Fibroblast of lung (primary cell): ENCODE measurements around the gene COL4A1. TPM values are rescaled to one million over a fixed set of nuclear protein-coding genes. Genes with fewer than 3 reads are reported as not detected.
A peak's percentile ranks its signal among the peaks of the same experiment; 100 is the strongest.

ENCODE experiments used
- DNase-seq, 2 donors: peaks; one replicate each; pipeline versions ENCODE4 v3.0.0 to v3.0.0-alpha.2; 2010; ENCODE audit warnings: low read depth in 2 of 2
- H2AFZ ChIP-seq: 2 replicates; pipeline ENCODE4 v1.5.1; 2012; ENCODE audit warnings: low read length, control low read depth, inconsistent platforms
- H3K27ac ChIP-seq: 2 replicates; pipeline ENCODE4 v1.5.1; 2011; ENCODE audit warnings: low read length, control low read depth; ENCODE audit not compliant: insufficient read depth
- H3K27me3 ChIP-seq: 2 replicates; pipeline ENCODE4 v1.5.1; 2011; ENCODE audit warnings: mild to moderate bottlenecking, low read length; ENCODE audit not compliant: control insufficient read depth, insufficient read depth
- H3K36me3 ChIP-seq: 2 replicates; pipeline ENCODE4 v1.5.1; 2011; ENCODE audit warnings: low read length; ENCODE audit not compliant: control insufficient read depth, insufficient read depth
- H3K4me1 ChIP-seq: 2 replicates; pipeline ENCODE4 v1.5.1; 2011; ENCODE audit warnings: low read length; ENCODE audit not compliant: control insufficient read depth, insufficient read depth; ENCODE audit errors: extremely low read depth
- H3K4me2 ChIP-seq: 2 replicates; pipeline ENCODE4 v1.5.1; 2011; ENCODE audit warnings: low read length, control low read depth; ENCODE audit not compliant: insufficient read depth; ENCODE audit errors: extremely low read depth
- H3K4me3 ChIP-seq, 4 experiments: fragments of 200-600 bp in 1 of 4; sonication (generic) in 1 of 4; replicated peaks in 1 of 4; 2 replicates each; pipeline ENCODE4 v1.5.1; 2011 to 2016; ENCODE audit warnings: low read length in 4 of 4, low read depth in 3 of 4, mild to moderate bottlenecking in 3 of 4, control low read depth in 2 of 4, inconsistent platforms in 1 of 4, mixed read lengths in 1 of 4; ENCODE audit not compliant: insufficient read depth in 1 of 4; ENCODE audit errors: control extremely low read depth in 1 of 4
- H3K79me2 ChIP-seq: 2 replicates; pipeline ENCODE4 v1.5.1; 2012; ENCODE audit warnings: mild to moderate bottlenecking, low read length, inconsistent platforms; ENCODE audit not compliant: control insufficient read depth, insufficient read depth
- H3K9ac ChIP-seq: 2 replicates; pipeline ENCODE4 v1.5.1; 2011; ENCODE audit warnings: mild to moderate bottlenecking, low read length, control low read depth; ENCODE audit not compliant: insufficient read depth
- H3K9me3 ChIP-seq: 2 replicates; pipeline ENCODE4 v1.5.1; 2012; ENCODE audit warnings: low read depth, low read length; ENCODE audit not compliant: control insufficient read depth, insufficient read depth
- H4K20me1 ChIP-seq: 2 replicates; pipeline ENCODE4 v1.5.1; 2011; ENCODE audit warnings: low read length; ENCODE audit not compliant: control insufficient read depth, insufficient read depth; ENCODE audit errors: extremely low read depth
- EZH2 ChIP-seq: IDR thresholded peaks from 2 replicates; pipeline ENCODE4 v1.5.1; 2012; ENCODE audit warnings: low read length, control low read depth, mild to moderate bottlenecking; ENCODE audit errors: missing control alignments
- polyA plus RNA-seq, 2 donors: library from polyadenylated mRNA; depleted of rRNA in 1 of 2; stranded (reverse) in 1 of 2; unstranded in 1 of 2; fragments of >200 nt; gene quantifications; 2 replicates each; pipeline ENCODE4 v1.2.1, GENCODE V29; 2011 to 2012; ENCODE audit warnings: missing spikeins in 1 of 2
- total RNA-seq: library from RNA; depleted of rRNA; stranded (reverse); fragments of >200 nt; gene quantifications from 2 replicates; pipeline ENCODE4 v1.2.1, GENCODE V29; 2014
- TF ChIP-seq, protein P1 (sequence below), 2 donors: IDR thresholded peaks in 1 of 2; conservative IDR thresholded peaks in 1 of 2; 1 replicate in 1 of 2; 2 replicates in 1 of 2; pipeline ENCODE4 v1.5.1; 2011 to 2012; ENCODE audit warnings: low read length in 2 of 2, control low read depth in 1 of 2, inconsistent platforms in 1 of 2, low read depth in 1 of 2, mild to moderate bottlenecking in 1 of 2

The COL4A1 gene
- total and polyA plus RNA-seq, 2 donors (not counting 1 experiment from before 2014, with no cell fraction given) = 34.0 to 607 TPM

DNA sequence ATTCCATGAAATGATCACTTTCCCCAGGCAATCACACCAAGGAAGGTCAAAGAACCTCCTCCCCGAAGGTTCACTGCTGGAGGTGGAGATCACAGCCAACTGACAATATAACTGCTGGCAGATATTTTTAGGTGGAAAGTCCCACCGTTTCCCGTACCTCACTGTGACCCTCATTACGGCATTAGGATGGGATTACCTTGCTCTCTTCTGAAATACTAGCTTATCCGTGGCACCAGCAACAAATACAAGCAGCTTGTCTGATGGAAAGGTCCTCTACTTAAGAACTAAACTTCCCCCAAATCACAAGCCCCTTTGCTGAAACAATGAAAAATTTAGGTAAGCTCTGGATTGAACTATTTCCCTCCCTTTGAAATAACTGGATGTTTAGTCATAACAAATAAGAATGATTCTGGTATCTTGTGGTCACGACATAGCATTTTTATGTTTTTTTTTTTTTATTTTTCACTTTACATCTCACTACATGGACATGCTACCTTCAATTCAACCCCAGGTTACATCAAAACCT, 178.9 kb downstream of the COL4A1 start:
- peak in 1 of 2 donors; percentile 85 for DNase-seq
- Histone ChIP-seq H3K9me3 (no peaks in the 10 kb centered on the region), H3K4me3 (no peak overlapping the region), H3K79me2 (no peaks in the 10 kb centered on the region), H3K27me3 (no peaks in the 10 kb centered on the region), H3K27ac (no peak overlapping the region), H3K4me1 (peaks cover 15% of the 10 kb centered on the region), H3K4me2 (no peak overlapping the region), H3K9ac (no peak overlapping the region), H2AFZ (no peak overlapping the region), H4K20me1 (no peaks in the 10 kb centered on the region), H3K36me3 (no peaks in the 10 kb centered on the region)
- no peak for TF ChIP-seq EZH2
- TF ChIP-seq, protein P1, sequence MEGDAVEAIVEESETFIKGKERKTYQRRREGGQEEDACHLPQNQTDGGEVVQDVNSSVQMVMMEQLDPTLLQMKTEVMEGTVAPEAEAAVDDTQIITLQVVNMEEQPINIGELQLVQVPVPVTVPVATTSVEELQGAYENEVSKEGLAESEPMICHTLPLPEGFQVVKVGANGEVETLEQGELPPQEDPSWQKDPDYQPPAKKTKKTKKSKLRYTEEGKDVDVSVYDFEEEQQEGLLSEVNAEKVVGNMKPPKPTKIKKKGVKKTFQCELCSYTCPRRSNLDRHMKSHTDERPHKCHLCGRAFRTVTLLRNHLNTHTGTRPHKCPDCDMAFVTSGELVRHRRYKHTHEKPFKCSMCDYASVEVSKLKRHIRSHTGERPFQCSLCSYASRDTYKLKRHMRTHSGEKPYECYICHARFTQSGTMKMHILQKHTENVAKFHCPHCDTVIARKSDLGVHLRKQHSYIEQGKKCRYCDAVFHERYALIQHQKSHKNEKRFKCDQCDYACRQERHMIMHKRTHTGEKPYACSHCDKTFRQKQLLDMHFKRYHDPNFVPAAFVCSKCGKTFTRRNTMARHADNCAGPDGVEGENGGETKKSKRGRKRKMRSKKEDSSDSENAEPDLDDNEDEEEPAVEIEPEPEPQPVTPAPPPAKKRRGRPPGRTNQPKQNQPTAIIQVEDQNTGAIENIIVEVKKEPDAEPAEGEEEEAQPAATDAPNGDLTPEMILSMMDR (conservative IDR thresholded peaks at IDR 0.05 in 1 of 2, IDR thresholded peaks at IDR 0.05 in 1 of 2; ENCODE audit: low read depth in 1 of 2, low read length in 2 of 2) = no peak

DNA sequence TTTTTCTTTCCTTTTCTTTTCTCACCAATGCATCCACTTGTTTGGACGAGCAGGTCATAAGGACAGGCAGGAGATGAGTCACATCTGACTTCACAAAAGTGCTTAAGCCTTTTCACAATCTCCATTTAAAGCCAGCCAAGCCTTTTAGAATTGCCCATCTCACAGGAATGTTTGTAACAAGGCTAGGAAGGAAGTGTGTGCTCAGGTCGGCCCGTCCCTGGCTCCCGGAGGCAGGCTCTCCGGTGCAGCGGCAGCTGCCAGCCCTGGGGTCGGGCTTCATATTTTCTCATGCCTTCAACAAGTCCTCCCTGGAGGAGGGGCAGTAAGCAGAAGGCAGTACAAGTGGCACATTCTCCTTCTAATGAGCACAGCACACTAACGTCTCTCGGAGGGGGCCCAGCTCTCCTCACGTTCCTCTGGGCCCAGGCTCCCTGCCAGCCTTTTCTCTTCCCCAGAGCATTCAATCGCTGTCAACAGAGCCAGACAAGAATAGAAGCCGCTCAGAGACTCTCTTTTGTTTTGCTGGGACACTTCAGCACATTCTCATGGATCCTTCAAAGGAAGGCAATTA, 180.5 kb downstream of the COL4A1 start:
- Histone ChIP-seq H3K27ac (peak overlapping the region; percentile 68), H2AFZ (peak overlapping the region; percentile 46), H3K4me2 (peak overlapping the region; percentile 82), H3K27me3 (no peaks in the 10 kb centered on the region), H3K4me3 (no peak overlapping the region), H3K9me3 (no peaks in the 10 kb centered on the region), H3K79me2 (no peaks in the 10 kb centered on the region), H3K36me3 (no peaks in the 10 kb centered on the region), H4K20me1 (no peaks in the 10 kb centered on the region), H3K9ac (peak overlapping the region; percentile 18), H3K4me1 (peaks cover 15% of the 10 kb centered on the region)
- DNase-seq = peak; percentile 95 to 99
- TF ChIP-seq, protein P1 (conservative IDR thresholded peaks at IDR 0.05 in 1 of 2, IDR thresholded peaks at IDR 0.05 in 1 of 2; ENCODE audit: low read depth in 1 of 2, low read length in 2 of 2) = no peak
- no peak for TF ChIP-seq EZH2

DNA sequence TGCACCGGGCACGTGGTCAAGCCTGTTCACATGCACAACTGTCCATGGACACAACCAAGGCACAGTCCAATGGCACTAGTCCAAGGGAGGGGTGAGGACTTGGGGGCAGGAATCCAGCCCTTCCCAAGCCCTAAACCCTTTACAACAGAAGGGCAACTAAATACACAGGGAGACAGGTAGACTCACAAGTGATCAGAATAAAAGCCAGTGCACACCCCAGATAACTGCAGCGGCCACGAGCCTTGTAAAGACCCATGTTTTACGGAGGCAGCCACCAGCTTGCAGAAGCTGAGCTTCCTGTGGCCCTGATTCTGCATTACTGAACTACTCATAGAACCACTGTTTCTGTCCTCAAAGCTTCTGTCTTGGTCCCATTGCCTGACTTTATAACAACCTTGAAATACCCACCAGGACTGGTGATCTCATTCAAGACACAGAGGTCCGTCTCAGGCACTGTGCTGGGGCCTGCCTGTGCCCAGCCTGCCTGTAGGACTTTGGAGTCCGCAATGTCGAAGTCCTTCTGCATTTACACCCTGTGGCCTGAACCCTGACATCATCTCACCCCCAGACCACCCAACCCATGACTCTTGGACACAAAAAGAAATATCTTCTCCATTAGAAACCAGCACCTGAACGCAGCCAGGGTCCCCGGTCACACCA, 181.2 kb downstream of the COL4A1 start:
- no peaks in the 10 kb centered on the region for H4K20me1 ChIP-seq
- no peaks in the 10 kb centered on the region for H3K36me3 ChIP-seq
- no peaks in the 10 kb centered on the region for H3K27me3 ChIP-seq
- H3K4me1 ChIP-seq = peaks cover 15% of the 10 kb centered on the region
- no peak overlapping the region for H3K4me2 ChIP-seq
- no peaks in the 10 kb centered on the region for H3K79me2 ChIP-seq
- no peak for DNase-seq
- no peaks in the 10 kb centered on the region for H3K9me3 ChIP-seq
- H2AFZ ChIP-seq = no peak overlapping the region
- H3K4me3 ChIP-seq = no peak overlapping the region
- H3K9ac ChIP-seq = no peak overlapping the region
- TF ChIP-seq EZH2 = no peak
- TF ChIP-seq, protein P1 (conservative IDR thresholded peaks at IDR 0.05 in 1 of 2, IDR thresholded peaks at IDR 0.05 in 1 of 2; ENCODE audit: low read depth in 1 of 2, low read length in 2 of 2) = no peak
- H3K27ac ChIP-seq = peak overlapping the region; percentile 68
